OCI-M2 (cell line): ENCODE measurements around the gene D2HGDH.
"Not testable (repeated sequence)": the region's sequence is repeated elsewhere in the genome, so short reads cannot be mapped to it uniquely, and the experiment has no call there.

ENCODE experiments used
- DNase-seq: peaks from one replicate; lab custom pipeline; 2025; ENCODE audit not compliant: unreplicated experiment; lab: John Stamatoyannopoulos, UW

Gene D2HGDH

GRCh38 chr2:241724975-241725870, 9.2 kb upstream of the D2HGDH start:
- DNase-seq = no peak

DNA sequence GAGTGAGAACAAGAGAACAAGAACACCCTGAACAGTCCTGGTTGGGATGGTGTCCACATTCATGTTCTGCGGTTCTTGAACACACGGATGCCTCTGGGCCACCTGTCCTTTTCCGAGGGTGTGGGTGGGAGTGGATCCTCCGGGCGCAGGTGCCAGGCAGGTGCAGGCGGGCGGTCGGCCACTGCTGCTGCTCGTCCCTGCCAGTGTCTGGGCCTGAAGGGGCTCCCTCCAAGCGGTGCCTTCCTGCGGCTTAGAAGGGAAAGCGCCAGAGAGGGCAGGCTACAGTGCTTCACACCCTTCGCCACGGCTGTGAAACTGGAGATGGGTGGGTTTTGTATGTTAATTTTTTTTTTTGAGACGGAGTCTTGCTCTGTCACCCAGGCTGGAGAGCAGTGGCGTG, 8.0 kb upstream of the D2HGDH start:
- DNase-seq = no peak

- no peak for DNase-seq
Observed at GRCh38 chr2:241728000-241728399, 6.4 kb upstream of the D2HGDH start.

GRCh38 chr2:241728627-241729026, 5.8 kb upstream of the D2HGDH start:
- no peak for DNase-seq

GRCh38 chr2:241729868-241730267, 4.6 kb upstream of the D2HGDH start:
- DNase-seq = no peak

DNA sequence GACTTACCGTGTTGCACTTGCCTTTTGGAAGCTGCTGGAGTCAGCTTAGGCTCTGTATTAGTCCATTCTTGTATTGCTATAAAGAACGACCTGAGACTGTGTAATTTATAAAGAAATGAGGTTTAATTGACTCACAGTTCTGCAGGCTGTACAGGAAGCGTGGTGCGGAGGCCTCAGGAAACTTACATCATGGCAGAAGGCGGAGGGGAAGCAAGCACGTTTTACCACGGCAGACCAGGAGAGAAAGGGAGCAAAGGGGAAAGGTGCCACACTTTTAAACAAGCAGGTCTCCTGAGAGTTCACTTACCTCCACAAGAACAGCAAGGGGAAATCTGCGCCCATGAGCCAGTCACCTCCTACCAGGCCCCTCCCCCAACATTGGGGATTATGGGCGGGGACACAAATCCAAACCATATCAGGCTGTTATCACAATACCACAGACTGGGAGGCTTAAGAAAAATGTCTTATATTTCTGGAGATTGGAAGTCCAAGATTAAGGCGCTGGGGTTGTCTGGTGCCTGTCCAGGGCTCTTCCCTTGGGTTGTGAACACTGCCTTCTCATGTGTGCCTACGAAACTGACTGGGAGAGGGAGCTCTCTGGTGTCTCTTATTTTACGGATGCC, 3.6 kb upstream of the D2HGDH start:
- DNase-seq = no peak

- DNase-seq = not testable (repeated sequence)
Observed at GRCh38 chr2:241732513-241733186, 1.8 kb upstream of the D2HGDH start.

DNA sequence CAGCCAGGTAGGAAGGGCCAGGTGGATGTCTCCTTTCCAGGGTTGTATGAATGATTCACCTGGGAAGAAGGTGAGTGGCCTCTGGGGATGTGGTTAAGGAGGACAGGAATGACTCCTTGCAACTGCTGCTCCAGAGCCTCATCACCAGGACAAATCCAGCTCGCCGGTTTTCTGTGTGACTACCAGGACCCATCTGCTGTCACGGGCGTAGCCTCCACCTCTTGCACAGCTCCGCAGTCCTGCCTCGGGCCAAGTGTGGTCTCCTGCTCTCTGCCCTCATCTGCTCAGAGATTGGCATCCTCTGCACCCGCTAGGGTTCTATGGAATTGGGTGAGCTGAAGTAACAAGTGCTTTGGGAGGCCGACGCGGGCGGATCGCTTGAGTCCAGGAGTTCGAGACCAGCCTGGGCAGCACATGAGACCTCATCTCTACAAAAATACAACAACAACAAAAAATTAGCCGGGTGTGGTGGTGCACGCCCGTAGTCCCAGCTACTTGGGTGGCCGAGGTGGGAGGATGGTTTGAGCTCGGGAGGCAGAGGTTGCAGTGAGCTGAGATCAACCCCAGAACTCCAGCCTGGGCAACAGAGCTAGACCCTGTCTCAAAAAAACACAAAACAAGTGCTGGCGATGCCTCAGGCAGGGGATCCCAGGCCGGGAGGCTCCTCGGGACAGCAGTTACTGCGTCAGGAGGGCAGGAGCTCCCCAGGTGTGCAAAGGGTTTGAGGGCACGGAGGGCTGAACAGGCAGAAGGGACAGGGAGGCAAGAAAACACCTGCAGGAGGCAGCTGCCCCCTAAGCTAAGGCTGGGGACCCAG, 831 bp upstream of the D2HGDH start:
- no peak for DNase-seq

DNA sequence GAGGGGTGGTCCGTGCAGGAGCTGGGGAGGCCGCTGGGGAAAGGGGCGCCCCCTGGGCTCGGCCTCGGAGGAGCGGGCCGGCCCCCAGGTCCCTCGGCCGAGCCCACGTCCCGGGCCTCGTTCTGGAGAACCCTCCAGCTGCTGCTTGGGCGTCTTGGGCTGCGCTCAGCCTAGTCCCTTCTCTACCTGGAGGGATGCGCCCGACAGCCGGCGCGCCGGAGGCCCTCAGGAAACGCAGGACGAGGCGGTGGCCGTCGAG, 293 bp upstream of the D2HGDH start:
- no peak for DNase-seq

DNA sequence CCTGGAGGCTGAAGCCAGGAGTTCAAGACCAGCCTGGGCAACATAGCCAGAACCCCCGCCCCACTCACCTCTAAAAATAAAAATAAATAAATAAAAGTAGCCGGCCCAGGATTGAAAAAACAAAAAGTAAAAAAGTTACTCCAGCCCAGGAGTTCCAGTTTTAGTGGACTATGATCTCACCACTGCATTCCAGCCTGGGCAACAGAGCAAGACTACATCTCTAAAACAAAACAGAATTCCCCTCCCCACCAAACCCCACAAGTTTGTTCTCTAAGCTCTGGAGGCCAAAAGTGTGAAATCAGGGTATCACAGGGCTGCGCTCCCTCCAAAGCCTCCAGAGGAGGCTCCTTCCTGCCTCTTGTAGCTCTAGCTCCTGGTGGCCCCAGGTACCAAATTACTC, 1.7 kb downstream of the D2HGDH start:
- no peak for DNase-seq

DNA sequence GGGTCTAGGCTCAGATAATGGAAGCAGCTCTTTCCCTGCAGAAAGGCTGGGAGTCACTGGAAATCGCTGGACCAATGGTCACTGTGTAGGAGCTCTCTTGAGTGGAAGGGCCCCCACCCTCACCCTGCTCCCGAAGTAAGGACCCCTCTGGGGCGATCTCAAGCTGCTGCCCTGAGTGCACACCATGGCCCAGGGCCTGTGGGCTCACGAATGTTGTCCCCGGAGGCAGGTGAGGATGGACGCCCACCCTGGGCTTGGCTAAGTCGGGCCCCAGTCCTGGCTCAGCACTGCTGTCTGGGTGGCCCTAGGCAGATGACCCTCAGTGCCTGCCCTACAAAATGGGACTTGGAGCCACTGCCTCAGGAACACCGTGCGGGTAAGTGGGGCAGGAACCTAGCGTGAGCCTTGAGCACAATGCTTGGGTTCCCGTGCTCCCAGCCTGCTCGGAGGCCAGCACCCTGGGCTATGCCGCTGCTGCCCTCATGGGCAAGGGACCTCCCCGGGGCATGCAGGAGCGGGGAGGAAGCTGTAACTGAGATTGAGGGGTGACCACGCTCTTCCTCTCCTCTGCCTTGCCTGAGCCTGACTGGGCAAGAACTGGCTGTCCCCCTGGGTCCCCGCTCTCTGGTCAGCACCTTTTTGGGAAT, 3.7 kb downstream of the D2HGDH start:
- no peak for DNase-seq

DNA sequence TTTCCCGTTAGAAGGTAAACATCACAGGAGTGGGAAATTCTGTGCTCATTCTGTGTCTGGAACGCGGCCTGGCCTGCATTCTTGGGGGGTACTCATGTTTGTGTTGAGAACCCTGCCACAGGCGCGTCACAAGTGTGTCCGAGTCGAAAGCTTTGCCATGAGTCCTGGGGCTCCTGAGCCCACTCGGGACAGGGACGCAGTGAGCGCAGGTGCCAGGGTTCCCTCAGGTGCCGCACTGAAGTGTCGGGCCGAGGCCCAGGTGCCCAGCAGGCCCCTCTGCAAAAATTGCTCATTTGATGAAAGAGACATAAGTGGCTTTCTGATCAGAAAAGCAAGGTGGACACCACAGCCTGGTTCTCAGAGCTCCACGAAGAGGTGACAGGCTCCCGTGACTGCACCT, 4.7 kb downstream of the D2HGDH start:
- no peak for DNase-seq

GRCh38 chr2:241739651-241740050, 5.2 kb downstream of the D2HGDH start:
- DNase-seq = no peak

- no peak for DNase-seq
Observed at GRCh38 chr2:241741016-241741415, 6.6 kb downstream of the D2HGDH start.

GRCh38 chr2:241742320-241742939, 8.0 kb downstream of the D2HGDH start:
- DNase-seq = no peak

DNA sequence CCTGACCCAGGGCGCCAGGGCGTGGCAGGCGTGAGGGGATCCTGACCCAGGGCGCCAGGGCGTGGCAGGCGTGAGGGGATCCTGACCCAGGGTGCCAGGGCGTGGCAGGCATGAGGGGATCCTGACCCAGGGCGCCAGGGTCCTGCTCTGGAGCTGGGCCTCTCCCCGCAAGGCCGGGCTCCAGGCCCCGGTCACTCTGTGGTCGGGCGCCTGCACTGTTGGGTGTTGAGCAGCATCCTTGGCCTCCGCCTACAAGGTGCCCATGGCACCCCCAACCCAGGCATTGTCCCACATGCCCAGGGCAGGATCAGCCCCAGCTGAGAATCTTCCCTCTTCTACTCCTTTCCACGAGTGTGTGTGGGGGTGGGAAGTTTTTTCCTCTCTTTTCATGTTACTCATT, 8.6 kb downstream of the D2HGDH start:
- not testable (repeated sequence) for DNase-seq

- DNase-seq = no peak
Observed at GRCh38 chr2:241743620-241744019, 9.2 kb downstream of the D2HGDH start.

- no peak for DNase-seq
Observed at GRCh38 chr2:241744028-241744754, 9.8 kb downstream of the D2HGDH start.

- no peak for DNase-seq
Observed at GRCh38 chr2:241745276-241745675, 10.8 kb downstream of the D2HGDH start.

DNA sequence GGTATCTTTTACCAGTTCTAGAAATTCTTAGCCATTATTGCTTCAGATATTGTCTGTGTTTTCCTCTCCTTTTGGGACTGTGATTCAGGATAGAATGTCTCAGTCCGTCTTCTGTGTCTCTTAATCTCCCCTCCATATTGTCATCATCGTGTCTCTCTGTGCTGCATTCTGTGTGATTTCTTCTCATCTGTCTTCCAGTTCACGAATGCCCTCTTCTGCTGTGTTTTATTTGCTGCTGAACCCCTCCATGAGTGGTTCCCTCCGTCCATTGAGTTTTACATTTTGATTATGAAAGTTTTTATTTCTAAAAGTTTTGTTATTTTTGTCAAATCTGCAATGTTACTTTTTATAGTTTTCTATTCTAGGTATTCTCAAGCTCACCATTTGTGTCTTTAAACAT, 11.7 kb downstream of the D2HGDH start:
- no peak for DNase-seq
